Measurements from ENCODE around the gene SASH1. TPM values are rescaled to one million over a fixed set of nuclear protein-coding genes. Genes with fewer than 3 reads are reported as not detected.

SASH1 gene
- total and polyA plus RNA-seq, 2 donors (not counting 3 experiments of a cell fraction or from before 2014, with no cell fraction given), result 18.5 to 103 TPM

DNA sequence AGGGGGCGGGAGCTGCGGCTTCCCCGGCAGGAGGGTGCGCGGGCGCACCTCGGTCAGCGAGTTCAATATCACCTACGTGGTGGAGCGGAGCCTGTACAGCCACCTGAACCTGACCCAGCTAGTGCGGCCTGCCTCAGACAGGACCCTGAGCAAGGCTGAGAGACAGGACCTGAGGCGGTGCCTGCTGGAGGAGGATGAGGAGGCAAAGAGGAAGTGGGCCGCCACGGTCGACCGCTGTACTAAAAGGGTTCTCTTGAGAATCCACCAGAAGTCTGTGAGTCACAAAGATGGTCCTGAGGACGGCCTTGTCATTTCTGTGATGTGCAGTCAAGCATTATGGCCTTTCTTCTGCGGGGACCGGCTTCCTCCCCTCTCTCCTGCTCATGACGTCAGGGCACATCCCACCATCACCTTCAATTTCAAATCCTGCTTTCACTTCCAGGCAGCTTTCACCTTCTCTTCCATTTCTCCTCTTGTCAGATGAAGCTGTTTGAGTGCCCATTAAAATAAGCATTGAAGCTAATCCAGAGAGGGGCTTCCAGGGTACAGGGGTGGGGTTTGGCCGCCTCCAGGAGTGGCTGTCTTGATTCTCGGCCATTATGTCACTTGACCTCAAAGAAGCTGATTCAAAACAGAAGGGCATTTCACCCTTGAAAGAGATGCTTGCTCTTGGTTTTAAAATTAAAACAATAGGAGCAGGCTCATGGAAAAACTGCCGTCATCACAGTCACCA, 177.6 kb downstream of the SASH1 start:
- intact Hi-C loops (cut with micrococcal nuclease), result loop anchor here (5.0 kb wide), 1 partner anchor 1013 kb away; the partner anchor contains the start of gene SAMD5
- no peaks in the 10 kb centered on the region for H3K27me3 ChIP-seq (ENCODE audit: control insufficient read depth in 2 of 2, insufficient read depth in 2 of 2, low read length in 2 of 2)
- H4K20me1 ChIP-seq (replicated peaks; ENCODE audit: control insufficient read depth, extremely low read depth, insufficient read depth, low read length), result no peaks in the 10 kb centered on the region
- dilution Hi-C loops (cut with MboI; ENCODE audit: extremely low pct_ligation_motif_present, low sequenced_read_pairs), result no loop called here
- H3K9me3 ChIP-seq (replicated peaks; ENCODE audit: control insufficient read depth, insufficient read depth, low read length), result no peaks in the 10 kb centered on the region
- peaks cover 23 to 29% of the 10 kb centered on the region in 2 experiments for H3K36me3 ChIP-seq (ENCODE audit: control insufficient read depth in 2 of 2, extremely low read depth in 1 of 2, insufficient read depth in 2 of 2, low read length in 2 of 2)
- ChIA-PET POLR2A (no interaction called here), CTCF (no interaction called here)
- no peak overlapping the region for H3K9ac ChIP-seq (replicated peaks; ENCODE audit: extremely low read depth, insufficient read depth, low read length)
- H3K4me3 ChIP-seq (replicated peaks in 1 of 3; ENCODE audit: insufficient read depth in 1 of 3, low read depth in 1 of 3, low read length in 3 of 3), result no peak overlapping the region
- DNase-seq (ENCODE audit: low read depth, low spot score) (no peak), FAIRE-seq (no peak)
- no TSS peak for BruUV-seq (replicated peaks)
- peaks cover 10% of the 10 kb centered on the region for H3K4me1 ChIP-seq (ENCODE audit: control insufficient read depth, extremely low read depth, insufficient read depth, low read length)
- peaks cover 26% of the 10 kb centered on the region for H3K79me2 ChIP-seq (ENCODE audit: control insufficient read depth, insufficient read depth, low read length)
- H3K4me2 ChIP-seq (ENCODE audit: insufficient read depth, low read length), result no peak overlapping the region
- H2AFZ ChIP-seq (ENCODE audit: low read depth, low read length), result no peak overlapping the region
- TF ChIP-seq, protein P1, sequence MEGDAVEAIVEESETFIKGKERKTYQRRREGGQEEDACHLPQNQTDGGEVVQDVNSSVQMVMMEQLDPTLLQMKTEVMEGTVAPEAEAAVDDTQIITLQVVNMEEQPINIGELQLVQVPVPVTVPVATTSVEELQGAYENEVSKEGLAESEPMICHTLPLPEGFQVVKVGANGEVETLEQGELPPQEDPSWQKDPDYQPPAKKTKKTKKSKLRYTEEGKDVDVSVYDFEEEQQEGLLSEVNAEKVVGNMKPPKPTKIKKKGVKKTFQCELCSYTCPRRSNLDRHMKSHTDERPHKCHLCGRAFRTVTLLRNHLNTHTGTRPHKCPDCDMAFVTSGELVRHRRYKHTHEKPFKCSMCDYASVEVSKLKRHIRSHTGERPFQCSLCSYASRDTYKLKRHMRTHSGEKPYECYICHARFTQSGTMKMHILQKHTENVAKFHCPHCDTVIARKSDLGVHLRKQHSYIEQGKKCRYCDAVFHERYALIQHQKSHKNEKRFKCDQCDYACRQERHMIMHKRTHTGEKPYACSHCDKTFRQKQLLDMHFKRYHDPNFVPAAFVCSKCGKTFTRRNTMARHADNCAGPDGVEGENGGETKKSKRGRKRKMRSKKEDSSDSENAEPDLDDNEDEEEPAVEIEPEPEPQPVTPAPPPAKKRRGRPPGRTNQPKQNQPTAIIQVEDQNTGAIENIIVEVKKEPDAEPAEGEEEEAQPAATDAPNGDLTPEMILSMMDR (IDR thresholded peaks at IDR 0.05; ENCODE audit: extremely low read depth in 1 of 2, insufficient read depth in 1 of 2, low read depth in 1 of 2, low read length in 2 of 2), result no peak
- TF ChIP-seq POLR2A (IDR thresholded peaks at IDR 0.05; ENCODE audit: low read depth, low read length) (no peak), JUN (IDR thresholded peaks at IDR 0.05; ENCODE audit: borderline replicate concordance, insufficient read depth, insufficient read length, low read depth) (no peak), GATA2 (IDR thresholded peaks at IDR 0.05; ENCODE audit: insufficient read depth, insufficient read length, low read depth, low read length) (no peak), POLR2AphosphoS5 (IDR thresholded peaks at IDR 0.05; ENCODE audit: insufficient read depth, low read depth, low read length) (no peak), EZH2 (IDR thresholded peaks at IDR 0.05; ENCODE audit: borderline replicate concordance, low read depth, low read length, severe bottlenecking) (no peak), MYC (IDR thresholded peaks at IDR 0.05; ENCODE audit: low read depth, low read length) (no peak), FOS (IDR thresholded peaks at IDR 0.05; ENCODE audit: borderline replicate concordance, insufficient read depth, low read length) (no peak)
- TF ChIP-seq, protein P2, sequence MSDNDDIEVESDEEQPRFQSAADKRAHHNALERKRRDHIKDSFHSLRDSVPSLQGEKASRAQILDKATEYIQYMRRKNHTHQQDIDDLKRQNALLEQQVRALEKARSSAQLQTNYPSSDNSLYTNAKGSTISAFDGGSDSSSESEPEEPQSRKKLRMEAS (IDR thresholded peaks at IDR 0.05; ENCODE audit: insufficient read depth, insufficient read length), result no peak
- H3K9me1 ChIP-seq (replicated peaks; ENCODE audit: control insufficient read depth, extremely low read depth, insufficient read depth, low read length), result no peaks in the 10 kb centered on the region
- no peak overlapping the region for H3K27ac ChIP-seq (ENCODE audit: insufficient read depth, low read depth, low read length)

Data from endothelial cell of umbilical vein (primary cell).